ENCODE data around the gene HLX. TPM values are rescaled to one million over a fixed set of nuclear protein-coding genes. Genes with fewer than 3 reads are reported as not detected.

HLX gene
- polyA plus RNA-seq, 3 donors, result 17.1 to 44.0 (median 17.6) TPM

DNA sequence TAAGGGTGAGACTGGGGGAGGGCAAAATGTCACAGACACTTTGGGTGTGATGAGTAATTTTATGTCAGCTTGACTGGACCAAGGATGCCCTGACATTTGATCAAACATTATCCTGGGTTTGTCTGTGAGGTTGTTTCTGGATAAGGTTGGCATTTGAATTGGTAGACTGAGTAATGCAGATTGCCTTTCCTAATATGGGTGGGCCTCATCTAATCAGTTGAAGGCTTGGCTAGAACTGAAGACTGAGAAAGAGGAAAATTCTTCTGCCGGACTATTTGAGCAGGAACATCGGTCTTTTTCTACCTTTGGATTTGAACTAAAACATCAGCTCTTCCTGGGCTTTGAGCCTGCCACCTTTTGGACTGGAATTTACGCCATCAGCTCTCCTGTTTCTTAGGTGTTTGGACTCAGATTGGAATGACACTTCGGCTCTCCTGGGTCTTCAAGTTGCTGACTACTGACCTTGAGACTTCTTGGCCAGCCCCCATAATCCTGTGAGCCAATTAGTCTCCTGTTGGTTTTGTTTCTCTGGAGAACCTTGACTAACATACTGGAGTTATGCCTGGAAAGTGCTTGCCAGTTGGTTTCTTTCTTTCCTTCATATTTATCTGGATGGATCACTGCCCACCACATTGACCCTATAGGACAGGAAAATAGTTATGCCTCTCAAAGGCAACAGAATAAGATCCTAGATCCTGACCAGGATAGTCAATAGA lies 44.9 kb upstream of the HLX start:
- Histone ChIP-seq H3K4me3 (replicated peaks in 1 of 3; ENCODE audit: low read depth in 2 of 3, low read length in 3 of 3) (no peak overlapping the region), H3K9ac (ENCODE audit: insufficient read depth, low read length, poor library complexity, severe bottlenecking) (no peak overlapping the region), H3K27me3 (ENCODE audit: control insufficient read depth in 2 of 2, insufficient read depth in 2 of 2, low read length in 2 of 2) (no peaks in the 10 kb centered on the region), H3K4me1 (ENCODE audit: control insufficient read depth in 1 of 2, insufficient read depth in 2 of 2, low read length in 2 of 2) (no peaks in the 10 kb centered on the region), H3K9me3 (replicated peaks in 1 of 2; ENCODE audit: control insufficient read depth in 1 of 2, insufficient read depth in 1 of 2, low read length in 2 of 2) (no peaks in the 10 kb centered on the region), H3K27ac (ENCODE audit: low read depth in 1 of 2, low read length in 2 of 2) (no peak overlapping the region), H4K20me1 (ENCODE audit: insufficient read depth, low read length) (no peaks in the 10 kb centered on the region), H3K4me2 (replicated peaks; ENCODE audit: extremely low read depth, low read length, poor library complexity, severe bottlenecking) (no peak overlapping the region), H3K36me3 (replicated peaks in 1 of 2; ENCODE audit: control insufficient read depth in 1 of 2, insufficient read depth in 2 of 2, low read length in 2 of 2) (peaks cover 5 to 11% of the 10 kb centered on the region in 2 donors), H2AFZ (ENCODE audit: insufficient read depth, low read depth, low read length, poor library complexity, severe bottlenecking) (no peak overlapping the region), H3K79me2 (ENCODE audit: insufficient read depth, low read length) (no peaks in the 10 kb centered on the region)
- DNase-seq, result no peak
- intact Hi-C loops (cut with micrococcal nuclease), result no loop called here
- Mint-ChIP-seq H3K4me3 (no peak overlapping the region), H3K4me1 (no peaks in the 10 kb centered on the region), H3K9me3 (peaks cover 0 to 4% (median 0%) of the 10 kb centered on the region in 7 donors), H3K27me3 (ENCODE audit: low read depth in 3 of 3) (peaks cover 0 to 1% (median 0%) of the 10 kb centered on the region in 3 donors), H3K27ac (peak overlapping the region in 1 of 7 donors; percentile 44), H3K36me3 (peaks cover 16 to 17% of the 10 kb centered on the region in 2 donors)
- WGBS (ENCODE audit: insufficient coverage), result 97% methylated on average over 4 of the region's 4 CpGs
- TF ChIP-seq, protein P1, sequence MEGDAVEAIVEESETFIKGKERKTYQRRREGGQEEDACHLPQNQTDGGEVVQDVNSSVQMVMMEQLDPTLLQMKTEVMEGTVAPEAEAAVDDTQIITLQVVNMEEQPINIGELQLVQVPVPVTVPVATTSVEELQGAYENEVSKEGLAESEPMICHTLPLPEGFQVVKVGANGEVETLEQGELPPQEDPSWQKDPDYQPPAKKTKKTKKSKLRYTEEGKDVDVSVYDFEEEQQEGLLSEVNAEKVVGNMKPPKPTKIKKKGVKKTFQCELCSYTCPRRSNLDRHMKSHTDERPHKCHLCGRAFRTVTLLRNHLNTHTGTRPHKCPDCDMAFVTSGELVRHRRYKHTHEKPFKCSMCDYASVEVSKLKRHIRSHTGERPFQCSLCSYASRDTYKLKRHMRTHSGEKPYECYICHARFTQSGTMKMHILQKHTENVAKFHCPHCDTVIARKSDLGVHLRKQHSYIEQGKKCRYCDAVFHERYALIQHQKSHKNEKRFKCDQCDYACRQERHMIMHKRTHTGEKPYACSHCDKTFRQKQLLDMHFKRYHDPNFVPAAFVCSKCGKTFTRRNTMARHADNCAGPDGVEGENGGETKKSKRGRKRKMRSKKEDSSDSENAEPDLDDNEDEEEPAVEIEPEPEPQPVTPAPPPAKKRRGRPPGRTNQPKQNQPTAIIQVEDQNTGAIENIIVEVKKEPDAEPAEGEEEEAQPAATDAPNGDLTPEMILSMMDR (IDR thresholded peaks at IDR 0.05), result no peak

GRCh38 chr1:220838578-220838977 lies 40.7 kb upstream of the HLX start:
- Mint-ChIP-seq H3K9me3 (no peaks in the 10 kb centered on the region), H3K27me3 (ENCODE audit: low read depth in 3 of 3) (peaks cover 0 to 3% (median 0%) of the 10 kb centered on the region in 3 donors), H3K27ac (no peak overlapping the region), H3K4me3 (no peak overlapping the region), H3K4me1 (no peaks in the 10 kb centered on the region), H3K36me3 (peaks cover 3 to 7% of the 10 kb centered on the region in 2 donors)
- Histone ChIP-seq H3K79me2 (ENCODE audit: insufficient read depth, low read length) (no peaks in the 10 kb centered on the region), H3K4me3 (replicated peaks in 1 of 3; ENCODE audit: low read depth in 2 of 3, low read length in 3 of 3) (no peak overlapping the region), H3K4me1 (ENCODE audit: control insufficient read depth in 1 of 2, insufficient read depth in 2 of 2, low read length in 2 of 2) (no peaks in the 10 kb centered on the region), H2AFZ (ENCODE audit: insufficient read depth, low read depth, low read length, poor library complexity, severe bottlenecking) (no peak overlapping the region), H3K27ac (ENCODE audit: low read depth in 1 of 2, low read length in 2 of 2) (no peak overlapping the region), H4K20me1 (ENCODE audit: insufficient read depth, low read length) (no peaks in the 10 kb centered on the region), H3K9ac (ENCODE audit: insufficient read depth, low read length, poor library complexity, severe bottlenecking) (no peak overlapping the region), H3K4me2 (replicated peaks; ENCODE audit: extremely low read depth, low read length, poor library complexity, severe bottlenecking) (no peak overlapping the region), H3K27me3 (ENCODE audit: control insufficient read depth in 2 of 2, insufficient read depth in 2 of 2, low read length in 2 of 2) (no peaks in the 10 kb centered on the region), H3K9me3 (replicated peaks in 1 of 2; ENCODE audit: control insufficient read depth in 1 of 2, insufficient read depth in 1 of 2, low read length in 2 of 2) (no peaks in the 10 kb centered on the region), H3K36me3 (replicated peaks in 1 of 2; ENCODE audit: control insufficient read depth in 1 of 2, insufficient read depth in 2 of 2, low read length in 2 of 2) (no peaks in the 10 kb centered on the region)
- WGBS (ENCODE audit: insufficient coverage), result 83% methylated on average over 1 of the region's 5 CpGs
- intact Hi-C loops (cut with micrococcal nuclease), result no loop called here
- DNase-seq, result no peak
- TF ChIP-seq, protein P1 (IDR thresholded peaks at IDR 0.05), result no peak

All from CD14-positive monocyte (primary cell).